Measurements from ENCODE around the gene PIGK.

- TF ChIP-seq CTCF (IDR thresholded peaks at IDR 0.05; ENCODE audit: low read length) = no peak
- TF ChIP-seq EZH2 (IDR thresholded peaks at IDR 0.05; ENCODE audit: borderline replicate concordance, low read length) = no peak
Observed at GRCh38 chr1:77134359-77134758, 84.9 kb downstream of the PIGK start.
